ENCODE results near the gene DGCR6L. TPM values are rescaled to one million over a fixed set of nuclear protein-coding genes. Genes with fewer than 3 reads are reported as not detected.
"Not testable (repeated sequence)": the region's sequence is repeated elsewhere in the genome, so short reads cannot be mapped to it uniquely, and the experiment has no call there.

The DGCR6L gene
- total RNA-seq, 1 experiment from 2014 or later: 38.6 TPM

DNA sequence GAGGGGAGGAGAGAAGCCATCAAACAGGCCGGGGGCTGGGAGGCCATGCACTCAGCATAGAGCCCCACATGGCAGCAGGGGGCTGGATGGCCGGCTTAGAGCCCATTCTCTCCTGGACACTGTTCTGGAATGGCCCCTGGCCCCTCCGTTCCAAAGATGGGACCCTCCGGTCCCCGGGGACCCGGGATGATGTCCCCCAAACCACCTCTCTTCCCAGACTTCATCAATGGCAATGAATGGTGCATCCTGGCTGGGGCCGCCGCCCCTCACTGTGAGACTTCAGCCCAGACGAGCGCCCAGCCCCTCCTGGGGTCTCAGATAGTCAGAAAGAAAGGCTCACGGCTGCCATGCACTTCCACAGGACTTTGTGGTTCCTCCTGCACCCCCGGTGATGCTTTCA is 38.0 kb downstream of the DGCR6L start:
- no peak overlapping the region for H3K27ac Mint-ChIP-seq
- no peak overlapping the region for H3K23ac ChIP-seq (ENCODE audit: insufficient read length, low read depth, low read length)
- no peaks in the 10 kb centered on the region for H3K9me3 ChIP-seq (ENCODE audit: control insufficient read depth, low read depth, low read length)
- no peak overlapping the region for H2BK15ac ChIP-seq (ENCODE audit: low read depth, low read length)
- no peaks in the 10 kb centered on the region for H3K27me3 ChIP-seq (ENCODE audit: insufficient read depth, low read length)
- no peak overlapping the region for H2AK5ac ChIP-seq (ENCODE audit: insufficient read length, low read length)
- no peak overlapping the region for H3K4ac ChIP-seq (ENCODE audit: low read depth, low read length)
- WGBS (ENCODE audit: extremely low coverage, insufficient read length, low lambda C conversion rate): no CpG with 5 or more reads among the region's 12 CpGs
- no peak overlapping the region for H2BK120ac ChIP-seq (ENCODE audit: low read depth, low read length, poor library complexity, severe bottlenecking)
- H2AFZ ChIP-seq (ENCODE audit: low read length): no peak overlapping the region
- no peak overlapping the region for H3K56ac ChIP-seq (ENCODE audit: insufficient read length, low read depth, low read length)
- no peak overlapping the region for H4K91ac ChIP-seq (ENCODE audit: insufficient read length, low read depth, low read length)
- no peak overlapping the region for H4K8ac ChIP-seq (replicated peaks; ENCODE audit: insufficient read length, low read depth, low read length)
- no peaks in the 10 kb centered on the region for H3K36me3 Mint-ChIP-seq (ENCODE audit: insufficient read depth in 1 of 3, low read depth in 3 of 3)
- DNase-seq: no peak
- no peaks in the 10 kb centered on the region for H3K79me2 ChIP-seq (ENCODE audit: insufficient read depth, low read length)
- H3K27ac ChIP-seq (ENCODE audit: insufficient read length, low read depth, low read length): no peak overlapping the region
- no peaks in the 10 kb centered on the region for H3K4me1 ChIP-seq (ENCODE audit: insufficient read depth, low read length)
- no peaks in the 10 kb centered on the region for H3K23me2 ChIP-seq (ENCODE audit: insufficient read length, low read depth, low read length, poor library complexity, severe bottlenecking)
- H3K4me3 Mint-ChIP-seq: 0 out of 5 replicates have a peak overlapping the region, but pooled peaks of 1 of the 2 experiments have one; percentile 51
- H2BK5ac ChIP-seq (ENCODE audit: insufficient read length, low read length): no peak overlapping the region
- no peak overlapping the region for H2BK20ac ChIP-seq (ENCODE audit: low read depth, low read length, poor library complexity, severe bottlenecking)
- H3K9me3 Mint-ChIP-seq: no peaks in the 10 kb centered on the region
- no peak overlapping the region for H2BK12ac ChIP-seq (ENCODE audit: insufficient read length, low read depth, low read length)
- TF ChIP-seq, protein P1, sequence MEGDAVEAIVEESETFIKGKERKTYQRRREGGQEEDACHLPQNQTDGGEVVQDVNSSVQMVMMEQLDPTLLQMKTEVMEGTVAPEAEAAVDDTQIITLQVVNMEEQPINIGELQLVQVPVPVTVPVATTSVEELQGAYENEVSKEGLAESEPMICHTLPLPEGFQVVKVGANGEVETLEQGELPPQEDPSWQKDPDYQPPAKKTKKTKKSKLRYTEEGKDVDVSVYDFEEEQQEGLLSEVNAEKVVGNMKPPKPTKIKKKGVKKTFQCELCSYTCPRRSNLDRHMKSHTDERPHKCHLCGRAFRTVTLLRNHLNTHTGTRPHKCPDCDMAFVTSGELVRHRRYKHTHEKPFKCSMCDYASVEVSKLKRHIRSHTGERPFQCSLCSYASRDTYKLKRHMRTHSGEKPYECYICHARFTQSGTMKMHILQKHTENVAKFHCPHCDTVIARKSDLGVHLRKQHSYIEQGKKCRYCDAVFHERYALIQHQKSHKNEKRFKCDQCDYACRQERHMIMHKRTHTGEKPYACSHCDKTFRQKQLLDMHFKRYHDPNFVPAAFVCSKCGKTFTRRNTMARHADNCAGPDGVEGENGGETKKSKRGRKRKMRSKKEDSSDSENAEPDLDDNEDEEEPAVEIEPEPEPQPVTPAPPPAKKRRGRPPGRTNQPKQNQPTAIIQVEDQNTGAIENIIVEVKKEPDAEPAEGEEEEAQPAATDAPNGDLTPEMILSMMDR (conservative IDR thresholded peaks at IDR 0.05): no peak
- no peaks in the 10 kb centered on the region for H4K20me1 ChIP-seq (ENCODE audit: control insufficient read depth, insufficient read depth, insufficient read length)
- no peaks in the 10 kb centered on the region for H3K79me1 ChIP-seq (ENCODE audit: insufficient read depth, low read depth, low read length, poor library complexity, severe bottlenecking)
- no peak overlapping the region for H4K5ac ChIP-seq (ENCODE audit: insufficient read length, low read depth, low read length)
- no peak overlapping the region for H3K14ac ChIP-seq (ENCODE audit: insufficient read depth, low read length)
- H3K18ac ChIP-seq (ENCODE audit: insufficient read length, low read depth, low read length): no peak overlapping the region
- H3K4me1 Mint-ChIP-seq: peaks cover 10 to 11% of the 10 kb centered on the region in 2 experiments
- H3K27me3 Mint-ChIP-seq (ENCODE audit: low read depth): peaks cover 2% of the 10 kb centered on the region
- H3K9ac ChIP-seq (ENCODE audit: extremely low read depth, insufficient read length, low read length): no peak overlapping the region
- no peak overlapping the region for H3T11ph ChIP-seq (ENCODE audit: low read length)
- H3K4me2 ChIP-seq (ENCODE audit: insufficient read depth, insufficient read length, low read length): no peak overlapping the region

DNA sequence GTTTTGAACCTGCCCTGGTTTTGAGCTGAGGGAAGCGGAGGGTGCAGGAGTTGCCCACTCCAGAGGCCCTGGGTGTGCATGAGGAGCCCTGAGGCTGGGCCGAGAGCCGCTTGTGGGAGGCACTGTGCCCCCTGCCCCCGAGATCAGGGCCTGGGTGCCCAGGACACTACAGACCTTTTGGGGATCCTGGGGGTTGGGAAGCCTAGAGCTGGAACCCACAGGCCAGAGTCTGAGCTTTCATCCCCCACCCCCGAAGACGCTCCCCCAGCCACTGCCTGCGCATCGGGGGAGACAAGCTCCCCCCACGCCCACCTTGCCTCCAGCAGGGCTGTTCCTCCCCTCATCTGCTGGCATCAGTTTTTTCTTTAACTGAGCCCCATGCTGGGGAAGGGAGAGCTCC is 38.4 kb downstream of the DGCR6L start:
- not testable (repeated sequence) for H3K79me1 ChIP-seq (ENCODE audit: insufficient read depth, low read depth, low read length, poor library complexity, severe bottlenecking); H3K9me3 ChIP-seq (ENCODE audit: control insufficient read depth, low read depth, low read length); H3K14ac ChIP-seq (ENCODE audit: insufficient read depth, low read length); H3K4ac ChIP-seq (ENCODE audit: low read depth, low read length); H4K91ac ChIP-seq (ENCODE audit: insufficient read length, low read depth, low read length); H3K27ac ChIP-seq (ENCODE audit: insufficient read length, low read depth, low read length); H3K4me1 ChIP-seq (ENCODE audit: insufficient read depth, low read length); H4K5ac ChIP-seq (ENCODE audit: insufficient read length, low read depth, low read length); H2BK15ac ChIP-seq (ENCODE audit: low read depth, low read length); H3K9ac ChIP-seq (ENCODE audit: extremely low read depth, insufficient read length, low read length); H3K27me3 Mint-ChIP-seq (ENCODE audit: low read depth); H2BK5ac ChIP-seq (ENCODE audit: insufficient read length, low read length); H2AFZ ChIP-seq (ENCODE audit: low read length); H3K79me2 ChIP-seq (ENCODE audit: insufficient read depth, low read length); H4K8ac ChIP-seq (replicated peaks; ENCODE audit: insufficient read length, low read depth, low read length); H2BK20ac ChIP-seq (ENCODE audit: low read depth, low read length, poor library complexity, severe bottlenecking); H3K27me3 ChIP-seq (ENCODE audit: insufficient read depth, low read length); H3K56ac ChIP-seq (ENCODE audit: insufficient read length, low read depth, low read length); H3T11ph ChIP-seq (ENCODE audit: low read length); H3K4me2 ChIP-seq (ENCODE audit: insufficient read depth, insufficient read length, low read length); H3K36me3 Mint-ChIP-seq (ENCODE audit: insufficient read depth in 1 of 3, low read depth in 3 of 3); H2BK120ac ChIP-seq (ENCODE audit: low read depth, low read length, poor library complexity, severe bottlenecking); H4K20me1 ChIP-seq (ENCODE audit: control insufficient read depth, insufficient read depth, insufficient read length); H3K9me3 Mint-ChIP-seq; H3K27ac Mint-ChIP-seq; DNase-seq; H3K18ac ChIP-seq (ENCODE audit: insufficient read length, low read depth, low read length); H2AK5ac ChIP-seq (ENCODE audit: insufficient read length, low read length); H3K4me3 Mint-ChIP-seq; H3K23ac ChIP-seq (ENCODE audit: insufficient read length, low read depth, low read length); H3K23me2 ChIP-seq (ENCODE audit: insufficient read length, low read depth, low read length, poor library complexity, severe bottlenecking); H2BK12ac ChIP-seq (ENCODE audit: insufficient read length, low read depth, low read length)
- no CpG with 5 or more reads among the region's 9 CpGs for WGBS (ENCODE audit: extremely low coverage, insufficient read length, low lambda C conversion rate)
- peaks cover 10 to 11% of the 10 kb centered on the region in 2 experiments for H3K4me1 Mint-ChIP-seq

All from H9 (cell line).